HFF-Myc (cell line): ENCODE measurements around the gene CORO2B.

Source experiments
- DNase-seq: peaks from one replicate; pipeline ENCODE4 v3.0.0-alpha.2; 2011; ENCODE audit warnings: low read depth; ENCODE audit errors: extremely low read depth
- H3K4me3 ChIP-seq: replicated peaks from 2 replicates; pipeline ENCODE4 v1.5.1; 2011; ENCODE audit warnings: low read depth, mild to moderate bottlenecking, control low read depth, low read length
- CTCF ChIP-seq: IDR thresholded peaks from 2 replicates; pipeline ENCODE4 v1.5.1; 2012; ENCODE audit warnings: mild to moderate bottlenecking, low read depth, low read length, control low read depth; ENCODE audit errors: missing control alignments

Gene CORO2B

DNA sequence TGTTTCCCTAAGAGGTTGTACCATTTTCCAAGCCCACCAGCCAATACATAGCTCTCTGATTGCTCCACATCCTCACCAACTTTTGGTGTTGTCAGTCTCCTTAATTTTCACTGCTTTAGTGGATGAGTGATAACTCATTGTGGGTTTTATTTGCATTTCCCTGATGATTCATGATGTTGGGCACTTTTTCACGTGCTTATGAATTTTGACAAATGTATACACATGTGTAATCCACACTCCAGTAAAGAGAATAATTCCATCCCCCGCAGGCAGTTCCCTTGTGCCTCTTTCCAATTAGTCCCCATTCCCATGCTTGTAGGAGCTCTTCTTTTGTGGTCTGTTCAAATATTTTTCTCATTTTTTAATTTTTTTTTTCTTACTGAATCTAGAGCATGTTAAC lies 189.5 kb downstream of the CORO2B start:
- TF ChIP-seq CTCF = no peak
- DNase-seq = no peak
- no peak overlapping the region for H3K4me3 ChIP-seq

DNA sequence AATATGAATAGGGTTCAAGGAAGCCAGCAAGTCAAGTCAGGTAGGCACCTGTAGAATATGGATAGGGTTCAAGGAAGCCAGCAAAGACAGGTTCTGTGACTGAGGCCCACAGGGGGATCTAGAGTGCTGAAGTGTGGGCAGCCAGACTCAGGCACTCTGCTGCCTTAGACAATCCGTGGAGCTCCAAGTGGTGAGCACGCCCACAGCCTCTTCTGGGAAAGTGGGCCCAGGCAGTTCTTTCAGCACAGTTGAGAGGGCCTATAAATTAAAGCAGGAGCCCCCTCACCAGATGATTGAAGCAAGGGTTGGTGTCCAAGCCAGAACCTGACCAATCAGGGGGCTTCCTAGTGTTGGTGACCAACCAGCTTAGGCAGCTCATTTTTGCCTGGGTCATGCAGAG lies 190.9 kb downstream of the CORO2B start:
- TF ChIP-seq CTCF = no peak
- no peak overlapping the region for H3K4me3 ChIP-seq
- DNase-seq = no peak

DNA sequence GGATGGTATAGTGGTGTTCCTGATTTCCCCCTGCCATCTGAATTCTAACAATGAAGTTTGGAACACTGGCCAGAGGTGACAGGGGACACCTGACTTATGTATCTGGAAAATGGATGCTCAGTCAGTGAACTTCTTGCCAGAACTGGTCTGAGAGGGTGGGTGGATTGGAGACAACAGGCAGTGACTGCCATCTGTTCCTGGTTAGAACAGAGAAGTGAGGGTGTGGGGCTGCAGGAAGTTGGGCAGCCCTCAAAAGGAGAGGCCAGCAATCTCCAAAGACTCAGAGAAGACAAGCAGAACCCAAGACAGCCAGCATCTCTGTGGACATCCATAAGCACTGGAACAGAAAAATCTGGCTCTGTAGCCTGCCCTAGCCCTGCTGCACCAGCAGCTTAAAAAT lies 191.4 kb downstream of the CORO2B start:
- DNase-seq = no peak
- TF ChIP-seq CTCF = no peak
- H3K4me3 ChIP-seq = no peak overlapping the region

DNA sequence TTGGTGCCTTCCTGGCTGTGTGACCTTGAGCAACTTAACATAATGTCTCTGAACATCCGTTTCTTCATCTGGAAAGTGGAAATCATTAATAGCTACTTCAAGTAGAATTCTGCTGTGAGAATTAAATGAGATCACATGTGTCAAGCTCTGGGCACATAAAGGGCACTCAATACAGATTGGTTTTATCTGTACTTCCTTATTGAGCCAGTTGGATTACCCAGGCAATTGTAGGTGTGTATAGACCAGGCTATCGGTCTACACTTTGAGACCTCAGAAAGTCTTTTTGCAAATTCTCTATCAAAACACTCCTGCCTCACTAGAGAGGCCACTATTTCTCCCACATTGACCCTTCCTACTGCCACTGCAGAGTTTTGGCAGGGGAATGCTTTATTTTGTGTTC lies 194.2 kb downstream of the CORO2B start:
- no peak for DNase-seq
- no peak for TF ChIP-seq CTCF
- no peak overlapping the region for H3K4me3 ChIP-seq

GRCh38 chr15:68774120-68774519 lies 195.3 kb downstream of the CORO2B start:
- H3K4me3 ChIP-seq = no peak overlapping the region
- no peak for TF ChIP-seq CTCF
- no peak for DNase-seq

- no peak overlapping the region for H3K4me3 ChIP-seq
- TF ChIP-seq CTCF = no peak
- no peak for DNase-seq
Observed at GRCh38 chr15:68774521-68775235, 195.9 kb downstream of the CORO2B start.

DNA sequence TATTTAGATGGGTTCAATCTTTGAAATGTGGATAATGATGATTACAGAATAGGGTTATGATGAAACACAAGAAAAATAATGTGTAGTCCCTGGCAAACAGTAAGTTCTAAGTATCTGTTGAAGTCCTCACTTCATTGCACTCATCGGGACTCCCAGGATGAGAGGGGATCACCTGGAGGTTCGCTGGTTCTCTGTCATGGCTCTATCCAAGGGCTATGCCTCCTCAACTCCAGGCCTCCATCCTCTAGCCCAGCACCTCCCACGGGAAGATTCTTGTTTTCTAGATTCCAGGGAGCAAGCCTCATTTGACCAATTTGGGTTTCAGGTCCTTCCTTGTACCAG lies 196.4 kb downstream of the CORO2B start:
- no peak overlapping the region for H3K4me3 ChIP-seq
- no peak for TF ChIP-seq CTCF
- no peak for DNase-seq
